Subcutaneous abdominal adipose tissue (tissue), 5 donors: ENCODE results near the gene DUT.

Experiments used
- H3K27ac ChIP-seq: one replicate; pipeline ENCODE4 v1.7.0; 2013; ENCODE audit warnings: low read depth, mild to moderate bottlenecking, inconsistent platforms, low read length, moderate library complexity
- H3K27me3 ChIP-seq, 5 donors: one replicate each; pipeline ENCODE4 v1.7.0; 2013; ENCODE audit warnings: low read length in 5 of 5, inconsistent platforms in 1 of 5; ENCODE audit not compliant: control insufficient read depth in 5 of 5, insufficient read depth in 4 of 5
- H3K36me3 ChIP-seq, 5 donors: one replicate each; pipeline ENCODE4 v1.7.0; 2013; ENCODE audit warnings: low read length in 5 of 5; ENCODE audit not compliant: control insufficient read depth in 5 of 5, insufficient read depth in 5 of 5
- H3K4me1 ChIP-seq, 5 donors: one replicate each; pipeline ENCODE4 v1.7.0; 2013; ENCODE audit warnings: low read length in 5 of 5, mild to moderate bottlenecking in 3 of 5, moderate library complexity in 1 of 5; ENCODE audit not compliant: control insufficient read depth in 5 of 5, insufficient read depth in 5 of 5
- H3K4me3 ChIP-seq, 5 donors: one replicate each; pipeline ENCODE4 v1.7.0; 2013; ENCODE audit warnings: low read length in 5 of 5, low read depth in 1 of 5
- H3K9ac ChIP-seq, 5 donors: one replicate each; pipeline ENCODE4 v1.7.0; 2013; ENCODE audit warnings: low read length in 5 of 5, mild to moderate bottlenecking in 4 of 5, moderate library complexity in 3 of 5
- H3K9me3 ChIP-seq, 5 donors: one replicate each; pipeline ENCODE4 v1.7.0; 2013; ENCODE audit warnings: low read length in 5 of 5; ENCODE audit not compliant: control insufficient read depth in 5 of 5
- donor health status: healthy.
- donor health status: healthy.
- donor health status: healthy.
- donor health status: healthy.
- donor health status: healthy.

The DUT gene

DNA sequence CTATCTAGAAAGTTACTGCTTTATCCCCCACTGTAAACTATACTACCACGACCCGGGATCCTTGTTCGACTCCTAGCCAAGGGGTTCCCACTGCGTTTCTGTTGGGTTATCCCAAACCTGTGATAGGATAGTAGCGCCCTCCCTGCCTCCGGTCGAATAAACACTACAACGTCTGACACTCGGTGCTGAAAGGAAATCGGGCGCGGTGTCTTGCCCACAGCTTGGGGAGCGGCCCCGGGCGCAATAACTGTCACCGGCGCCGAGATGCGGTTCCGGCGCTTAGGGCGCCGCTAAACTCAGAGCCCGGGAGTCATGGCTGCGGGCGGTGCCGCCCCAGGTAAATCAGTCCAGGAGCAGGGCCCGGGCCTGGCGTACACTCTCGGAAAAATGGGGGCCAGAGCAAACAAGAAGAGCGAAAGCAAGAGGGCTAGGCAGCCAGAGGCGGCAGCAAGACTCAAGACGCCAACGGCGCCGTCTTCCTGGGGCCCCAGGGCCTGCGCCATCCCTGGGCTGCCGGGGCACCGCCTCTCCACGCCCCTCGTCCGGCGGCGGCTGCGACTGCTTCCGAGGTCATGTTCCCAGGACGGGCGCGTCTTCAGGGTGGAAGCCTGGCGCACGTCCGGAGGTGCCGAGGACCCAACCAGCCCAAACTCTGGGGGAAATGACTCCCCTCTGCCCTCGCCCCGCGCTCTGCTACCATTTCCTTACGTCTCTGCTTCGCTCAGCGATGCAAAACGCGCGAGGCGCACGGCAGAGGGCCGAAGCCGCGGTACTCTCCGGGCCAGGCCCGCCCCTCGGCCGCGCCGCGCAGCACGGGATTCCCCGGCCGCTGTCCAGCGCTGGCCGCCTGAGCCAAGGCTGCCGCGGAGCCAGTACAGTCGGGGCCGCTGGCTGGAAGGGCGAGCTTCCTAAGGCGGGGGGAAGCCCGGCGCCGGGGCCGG lies at the start of gene DUT:
Gene DUT, plus strand, starts transcription at position 575 of the 941 bp plus-strand sequence. Its CDS starts 87 bp downstream, at position 662.
- H3K36me3 ChIP-seq, result peaks cover 12 to 26% (median 16%) of the 10 kb centered on the region in 5 donors
- no peaks in the 10 kb centered on the region for H3K9me3 ChIP-seq
- H3K27me3 ChIP-seq, result no peaks in the 10 kb centered on the region
- H3K4me3 ChIP-seq, result peak within 1 kb of the TSS; percentile 79 to 98 (median 90)
- peaks cover 0 to 19% (median 15%) of the 10 kb centered on the region in 5 donors for H3K4me1 ChIP-seq
- peak within 1 kb of the TSS; percentile 94 for H3K27ac ChIP-seq
- H3K9ac ChIP-seq, result peak within 1 kb of the TSS; percentile 38 to 93 (median 83)

DNA sequence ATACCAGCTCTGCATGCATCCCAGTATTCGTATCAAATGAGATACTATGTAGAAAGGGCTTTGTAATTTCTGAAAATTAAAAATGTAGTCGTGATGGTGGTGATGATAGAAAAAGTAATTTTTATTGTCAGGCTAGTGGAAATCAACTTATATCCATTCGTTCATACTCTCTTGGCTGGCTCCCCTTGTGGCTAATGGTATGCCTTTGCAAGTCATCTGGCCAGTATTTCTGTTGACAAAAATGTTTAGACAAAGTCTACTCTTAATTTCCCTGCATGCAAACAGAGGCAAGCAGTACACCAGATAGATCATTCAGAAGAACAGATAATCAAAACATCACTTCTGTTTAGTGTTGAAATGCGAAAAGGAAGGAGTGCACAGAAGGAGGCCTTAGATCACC lies 49.6 kb upstream of the DUT start:
- no peak overlapping the region for H3K4me3 ChIP-seq
- H3K9ac ChIP-seq, result no peak overlapping the region
- peaks cover 0 to 6% (median 3%) of the 10 kb centered on the region in 5 donors for H3K4me1 ChIP-seq
- no peaks in the 10 kb centered on the region for H3K36me3 ChIP-seq
- H3K9me3 ChIP-seq, result no peaks in the 10 kb centered on the region
- H3K27ac ChIP-seq, result no peak overlapping the region
- H3K27me3 ChIP-seq, result no peaks in the 10 kb centered on the region

DNA sequence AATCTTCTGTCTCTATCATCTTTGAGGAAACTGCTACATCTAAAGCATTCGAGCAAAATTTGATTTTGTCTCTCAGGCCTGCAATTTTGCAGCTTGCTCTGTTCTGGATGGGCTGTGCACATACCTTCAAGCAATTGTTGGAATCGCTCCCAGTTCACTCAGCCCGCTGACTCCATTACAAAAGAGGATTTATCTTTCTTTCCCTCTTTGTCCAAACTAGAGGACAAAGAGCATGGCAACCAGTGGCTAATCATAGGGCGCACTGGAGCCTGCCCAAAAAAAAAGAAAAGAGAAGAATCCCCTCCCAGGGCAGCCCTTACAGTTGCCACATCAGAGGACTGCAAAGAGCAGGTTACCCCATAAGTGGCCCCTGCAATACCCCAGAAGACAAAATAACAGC lies 49.0 kb upstream of the DUT start:
- Histone ChIP-seq H3K4me3 (no peak overlapping the region), H3K36me3 (no peaks in the 10 kb centered on the region), H3K9ac (no peak overlapping the region), H3K4me1 (peaks cover 0 to 6% (median 3%) of the 10 kb centered on the region in 5 donors), H3K27ac (no peak overlapping the region), H3K27me3 (no peaks in the 10 kb centered on the region), H3K9me3 (no peaks in the 10 kb centered on the region)

DNA sequence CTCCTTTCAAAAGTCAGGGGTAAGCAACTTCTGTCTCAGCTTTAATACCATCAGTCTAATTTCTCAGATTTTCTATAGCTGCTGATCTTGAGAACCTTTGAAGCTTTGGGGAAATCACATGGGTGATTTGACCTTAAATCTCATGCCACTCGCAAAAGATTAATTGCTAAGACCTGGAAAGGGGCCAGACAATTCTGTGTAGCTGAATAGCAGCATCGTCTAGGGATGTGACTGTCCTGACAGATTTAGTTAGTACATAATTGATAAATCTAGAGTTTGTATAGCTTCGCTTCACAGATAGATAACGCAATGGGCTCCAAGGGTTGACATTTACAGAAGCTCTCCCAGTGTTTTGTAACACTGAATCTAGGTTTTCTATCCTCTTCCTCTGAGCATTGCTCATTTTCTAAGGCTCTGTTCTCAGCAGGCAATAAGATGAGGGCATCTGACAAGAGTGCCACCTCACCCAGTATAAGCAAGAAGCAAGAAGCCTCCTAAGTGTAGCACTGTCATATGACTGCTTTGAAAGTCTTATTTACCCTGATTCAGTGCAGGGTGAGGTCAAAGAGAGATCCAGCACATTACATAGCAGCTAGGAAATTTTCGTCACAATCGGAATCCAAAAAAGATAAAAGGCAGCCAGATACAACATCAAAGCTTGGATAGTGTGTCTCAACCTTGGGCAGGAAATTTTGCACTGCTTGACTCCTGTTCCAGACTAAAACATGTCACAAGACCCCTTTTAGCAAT lies 47.7 kb upstream of the DUT start:
- H3K9me3 ChIP-seq, result no peaks in the 10 kb centered on the region
- no peak overlapping the region for H3K9ac ChIP-seq
- no peaks in the 10 kb centered on the region for H3K27me3 ChIP-seq
- H3K36me3 ChIP-seq, result no peaks in the 10 kb centered on the region
- no peak overlapping the region for H3K27ac ChIP-seq
- H3K4me1 ChIP-seq, result peaks cover 0 to 6% (median 3%) of the 10 kb centered on the region in 5 donors
- H3K4me3 ChIP-seq, result no peak overlapping the region

DNA sequence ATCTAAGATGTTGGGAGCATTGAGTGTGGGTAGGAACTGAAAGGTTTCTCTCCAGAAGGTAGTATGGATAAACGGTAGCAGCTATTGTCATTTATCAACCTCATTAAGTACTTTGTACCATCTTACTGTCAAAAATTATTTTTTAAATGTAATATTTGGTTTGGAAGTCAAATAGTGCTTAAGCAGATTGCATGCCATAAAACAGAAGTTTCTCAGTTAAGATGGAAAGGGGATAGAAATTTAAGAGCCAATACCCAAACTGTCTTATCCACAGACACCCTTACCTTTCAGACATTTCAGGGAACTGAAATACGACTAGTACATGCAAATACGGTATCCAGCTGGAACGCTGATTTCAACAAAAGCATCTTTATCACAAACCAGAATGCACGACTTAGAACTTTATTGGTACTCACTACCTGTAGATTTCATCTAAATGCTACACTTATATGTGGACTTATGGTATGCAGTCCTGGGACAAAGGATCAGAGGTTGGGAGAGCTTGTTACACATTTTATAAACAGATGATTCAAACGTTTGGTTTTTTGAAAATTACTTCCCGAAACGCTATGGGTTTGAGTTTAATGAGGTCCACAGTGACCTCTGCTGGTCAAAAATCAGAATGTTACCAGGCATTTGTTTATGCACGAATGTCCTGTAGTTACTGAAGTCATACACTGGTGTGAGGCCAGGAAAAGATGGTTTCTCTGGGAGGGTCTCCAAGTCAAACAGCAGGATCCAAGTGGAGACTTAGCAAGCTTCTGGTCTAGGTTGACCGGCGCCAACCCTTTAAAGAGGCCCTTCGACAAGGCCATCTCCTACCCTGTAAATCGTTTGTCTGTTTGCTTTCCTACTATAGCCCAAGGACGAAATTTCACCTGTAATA lies 45.7 kb upstream of the DUT start:
- Histone ChIP-seq H3K36me3 (no peaks in the 10 kb centered on the region), H3K27ac (no peak overlapping the region), H3K4me1 (peaks cover 0 to 6% (median 3%) of the 10 kb centered on the region in 5 donors), H3K9me3 (no peaks in the 10 kb centered on the region), H3K27me3 (no peaks in the 10 kb centered on the region), H3K9ac (no peak overlapping the region), H3K4me3 (peak overlapping the region in 3 of 5 donors; percentile 40 to 45 (median 43))

DNA sequence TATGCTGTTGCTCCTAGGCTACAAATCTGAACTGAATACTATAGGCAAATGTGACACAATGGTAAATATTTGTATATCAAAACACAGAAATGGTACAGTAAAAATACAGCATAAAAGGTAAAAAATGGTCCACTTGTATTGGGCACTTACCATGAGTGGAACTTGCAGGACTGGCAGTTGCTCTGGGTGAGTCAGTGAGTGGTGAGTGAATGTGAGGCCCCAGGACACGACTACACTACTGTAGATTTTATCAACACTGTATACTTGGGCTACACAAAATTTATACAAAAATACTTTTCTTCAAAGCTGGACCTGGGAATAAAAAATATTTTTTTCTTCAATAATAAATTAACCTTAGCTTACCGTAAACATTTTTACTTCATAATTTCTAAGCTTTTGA lies 41.6 kb upstream of the DUT start:
- Histone ChIP-seq H3K4me3 (no peak overlapping the region), H3K9ac (no peak overlapping the region), H3K27ac (no peak overlapping the region), H3K4me1 (peaks cover 0 to 6% (median 3%) of the 10 kb centered on the region in 5 donors), H3K36me3 (no peaks in the 10 kb centered on the region), H3K27me3 (no peaks in the 10 kb centered on the region), H3K9me3 (no peaks in the 10 kb centered on the region)

DNA sequence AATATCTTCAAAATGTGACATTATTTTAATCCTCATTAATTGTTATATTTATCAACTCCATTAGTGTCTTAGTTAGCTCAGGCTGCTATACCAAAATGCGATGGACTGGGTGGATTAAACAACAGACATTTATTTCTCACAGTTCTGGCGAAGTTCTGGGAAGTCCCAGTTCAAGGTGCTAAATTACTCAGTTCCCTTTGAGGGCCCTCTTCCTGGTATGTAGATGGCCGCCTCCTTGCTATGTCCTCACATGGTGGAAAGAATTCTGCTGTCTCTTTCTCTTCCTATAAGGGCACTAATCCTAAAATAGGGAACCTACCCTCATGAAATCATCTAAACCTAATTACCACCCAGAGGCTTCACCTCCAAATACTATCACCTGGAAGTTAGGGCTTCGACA lies 38.8 kb upstream of the DUT start:
- no peak overlapping the region for H3K9ac ChIP-seq
- H3K4me3 ChIP-seq, result no peak overlapping the region
- no peaks in the 10 kb centered on the region for H3K9me3 ChIP-seq
- H3K27ac ChIP-seq, result no peak overlapping the region
- no peaks in the 10 kb centered on the region for H3K27me3 ChIP-seq
- no peaks in the 10 kb centered on the region for H3K4me1 ChIP-seq
- no peaks in the 10 kb centered on the region for H3K36me3 ChIP-seq

DNA sequence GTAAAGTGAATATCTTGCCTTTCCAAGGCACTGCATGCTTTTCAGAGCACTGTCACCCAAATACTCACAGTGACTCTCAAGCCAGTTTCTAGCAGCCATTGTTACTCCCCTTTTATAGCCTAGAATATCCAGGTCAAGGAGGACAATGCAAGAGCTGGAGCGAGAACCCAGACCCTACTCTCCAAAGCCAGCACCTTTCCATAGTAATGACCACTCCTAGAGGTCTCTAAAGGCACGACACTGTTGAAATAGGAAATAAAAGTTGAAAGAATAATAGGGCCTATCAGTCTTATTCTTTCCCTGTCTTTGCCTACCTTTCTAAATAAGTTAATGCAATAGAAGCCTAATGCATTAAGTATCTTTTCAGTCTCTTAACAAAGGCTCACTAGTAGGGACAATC lies 33.6 kb upstream of the DUT start:
- no peak overlapping the region for H3K4me3 ChIP-seq
- no peaks in the 10 kb centered on the region for H3K9me3 ChIP-seq
- H3K4me1 ChIP-seq, result no peaks in the 10 kb centered on the region
- H3K36me3 ChIP-seq, result no peaks in the 10 kb centered on the region
- H3K27ac ChIP-seq, result no peak overlapping the region
- no peak overlapping the region for H3K9ac ChIP-seq
- peaks cover 0 to 3% (median 0%) of the 10 kb centered on the region in 5 donors for H3K27me3 ChIP-seq

DNA sequence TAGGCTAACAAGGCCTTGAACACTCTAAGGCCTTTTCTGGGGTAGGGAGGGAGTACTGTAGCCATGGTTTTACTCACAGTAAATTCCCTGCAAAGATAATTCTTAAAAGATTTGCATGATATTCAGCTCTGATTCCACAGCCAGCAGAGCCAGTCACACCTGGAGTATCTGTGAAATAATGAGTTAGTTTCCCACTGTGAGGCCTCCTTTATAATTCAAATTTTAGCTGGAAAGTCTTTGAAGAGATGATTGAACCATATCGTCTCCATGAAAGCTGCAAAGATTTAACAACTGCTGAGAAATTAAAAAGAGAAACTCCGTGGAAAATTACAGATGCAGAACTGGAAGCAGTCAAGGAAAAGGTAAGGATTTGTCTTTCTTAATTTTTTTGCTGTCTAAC lies 32.3 kb upstream of the DUT start:
- H3K9ac ChIP-seq, result no peak overlapping the region
- H3K9me3 ChIP-seq, result no peaks in the 10 kb centered on the region
- no peak overlapping the region for H3K4me3 ChIP-seq
- H3K4me1 ChIP-seq, result no peaks in the 10 kb centered on the region
- no peaks in the 10 kb centered on the region for H3K36me3 ChIP-seq
- H3K27me3 ChIP-seq, result peaks cover 0 to 3% (median 0%) of the 10 kb centered on the region in 5 donors
- no peak overlapping the region for H3K27ac ChIP-seq
